PC-3 (cell line): Measurements from ENCODE around the gene ZNF606.

Experiments used
- CTCF ChIP-seq: fragments of 300-600 bp; sonication (generic); conservative IDR thresholded peaks from 2 replicates; pipeline ENCODE4 v1.5.1; 2017; ENCODE audit warnings: antibody characterized with exemption, low read depth, mild to moderate bottlenecking, low read length
- EZH2phosphoT487 ChIP-seq: fragments of 300-600 bp; sonication (generic); IDR thresholded peaks from 2 replicates; pipeline ENCODE4 v1.6.1; 2018; ENCODE audit warnings: mild to moderate bottlenecking, antibody characterized with exemption, low read length, borderline replicate concordance

- no peak for TF ChIP-seq CTCF
- TF ChIP-seq EZH2phosphoT487 = no peak
Observed at GRCh38 chr19:58042495-58043340, 40.1 kb upstream of the ZNF606 start.
